Stimulated activated CD8-positive, alpha-beta memory T cell treated with anti-CD3 and anti-CD28 coated beads, Interleukin-7, amount 100 ng/mL, for 48 hours (primary cell): ENCODE measurements around the gene ARMC3.
"Not testable (repeated sequence)": the region's sequence is repeated elsewhere in the genome, so short reads cannot be mapped to it uniquely, and the experiment has no call there.

Source experiments
- DNase-seq, 2 donors: peaks; one replicate each; pipeline ENCODE4 v3.0.0-alpha.2; 2020; ENCODE audit warnings: low read depth in 1 of 2; ENCODE audit errors: extremely low read depth in 1 of 2

ARMC3 gene, protein sequence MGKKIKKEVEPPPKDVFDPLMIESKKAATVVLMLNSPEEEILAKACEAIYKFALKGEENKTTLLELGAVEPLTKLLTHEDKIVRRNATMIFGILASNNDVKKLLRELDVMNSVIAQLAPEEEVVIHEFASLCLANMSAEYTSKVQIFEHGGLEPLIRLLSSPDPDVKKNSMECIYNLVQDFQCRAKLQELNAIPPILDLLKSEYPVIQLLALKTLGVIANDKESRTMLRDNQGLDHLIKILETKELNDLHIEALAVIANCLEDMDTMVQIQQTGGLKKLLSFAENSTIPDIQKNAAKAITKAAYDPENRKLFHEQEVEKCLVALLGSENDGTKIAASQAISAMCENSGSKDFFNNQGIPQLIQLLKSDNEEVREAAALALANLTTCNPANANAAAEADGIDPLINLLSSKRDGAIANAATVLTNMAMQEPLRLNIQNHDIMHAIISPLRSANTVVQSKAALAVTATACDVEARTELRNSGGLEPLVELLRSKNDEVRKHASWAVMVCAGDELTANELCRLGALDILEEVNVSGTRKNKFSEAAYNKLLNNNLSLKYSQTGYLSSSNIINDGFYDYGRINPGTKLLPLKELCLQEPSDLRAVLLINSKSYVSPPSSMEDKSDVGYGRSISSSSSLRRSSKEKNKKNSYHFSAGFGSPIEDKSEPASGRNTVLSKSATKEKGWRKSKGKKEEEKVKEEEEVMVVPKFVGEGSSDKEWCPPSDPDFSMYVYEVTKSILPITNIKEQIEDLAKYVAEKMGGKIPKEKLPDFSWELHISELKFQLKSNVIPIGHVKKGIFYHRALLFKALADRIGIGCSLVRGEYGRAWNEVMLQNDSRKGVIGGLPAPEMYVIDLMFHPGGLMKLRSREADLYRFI

DNA sequence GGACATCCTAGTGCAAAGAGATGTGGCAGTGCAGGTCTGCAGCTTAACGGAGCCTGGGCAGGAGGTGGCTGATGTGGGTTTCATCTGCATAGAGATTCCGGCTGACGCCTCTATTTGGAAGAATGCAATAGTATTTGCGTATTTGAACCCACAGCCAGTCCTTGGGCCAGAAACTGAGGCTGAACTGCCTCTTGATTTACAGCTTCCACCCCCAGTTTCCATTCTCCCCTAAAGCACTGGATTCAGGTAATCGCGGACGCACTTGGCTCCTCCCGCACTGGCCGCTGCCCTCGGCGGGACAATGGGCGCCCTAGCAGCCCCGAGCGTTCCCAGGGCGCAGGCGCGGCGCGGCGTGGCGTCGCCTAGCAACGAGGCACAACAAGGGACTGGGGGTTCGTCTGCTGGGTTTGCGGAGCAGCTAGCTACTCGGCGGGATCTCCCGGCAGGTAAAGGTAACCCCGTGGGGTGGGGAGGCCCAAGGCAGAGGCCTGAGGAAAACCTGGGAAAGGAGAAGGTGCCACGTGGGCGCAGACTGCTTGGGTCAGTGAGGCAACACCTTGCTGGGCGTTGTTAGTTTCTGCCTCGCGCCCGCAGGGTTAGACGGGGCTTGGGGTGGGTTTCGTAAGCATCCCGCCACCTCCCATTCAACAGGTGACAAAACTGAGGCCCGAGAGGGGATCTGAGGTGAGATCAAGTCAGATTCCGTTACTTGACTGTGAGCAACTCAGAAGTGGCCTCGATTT lies at the start of gene ARMC3:
TSS of gene ARMC3 (plus strand) at position 393 of the 743 bp plus-strand sequence. CDS start 3,944 bp downstream, outside the sequence.
- DNase-seq = peak; percentile 42 to 53

DNA sequence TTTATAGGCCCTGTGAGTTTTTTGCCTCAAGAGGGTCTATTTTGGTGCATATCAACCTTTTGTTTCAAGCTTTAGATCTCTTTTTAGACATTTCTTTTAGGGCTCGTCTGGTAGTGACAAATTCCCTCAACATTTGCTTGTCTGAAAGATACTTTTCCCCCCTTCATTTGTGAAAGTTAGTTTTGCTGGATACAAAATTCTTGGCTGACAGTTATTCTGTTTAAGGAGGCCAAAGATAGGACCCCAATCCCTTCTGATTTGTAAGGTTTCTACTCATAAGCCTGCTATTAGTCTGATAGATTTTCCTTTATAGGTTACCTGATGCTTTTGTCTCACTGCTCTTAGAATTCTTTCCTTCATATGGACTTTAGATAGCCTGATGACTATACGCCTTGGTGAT lies 36.1 kb upstream of the ARMC3 start:
- no peak for DNase-seq

DNA sequence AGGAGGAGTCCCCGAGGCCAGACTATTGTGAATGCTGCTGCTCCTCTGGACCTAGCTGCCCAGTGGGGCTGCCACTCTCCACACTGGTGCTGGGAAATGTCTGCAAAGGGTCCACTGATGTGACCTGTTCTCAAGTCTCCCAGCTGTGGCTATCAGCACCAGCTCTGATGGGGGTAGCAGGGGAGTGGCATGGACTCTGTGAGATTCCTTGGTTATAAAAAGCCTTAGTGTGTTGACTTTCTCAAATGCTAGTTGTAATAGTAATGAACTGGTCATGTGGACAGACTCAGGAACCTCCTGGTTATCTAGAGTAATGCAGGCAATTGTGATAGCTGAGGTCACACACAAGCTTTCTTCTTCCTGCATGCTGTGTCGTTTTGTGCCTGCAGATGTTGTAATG lies 34.1 kb upstream of the ARMC3 start:
- DNase-seq = no peak

DNA sequence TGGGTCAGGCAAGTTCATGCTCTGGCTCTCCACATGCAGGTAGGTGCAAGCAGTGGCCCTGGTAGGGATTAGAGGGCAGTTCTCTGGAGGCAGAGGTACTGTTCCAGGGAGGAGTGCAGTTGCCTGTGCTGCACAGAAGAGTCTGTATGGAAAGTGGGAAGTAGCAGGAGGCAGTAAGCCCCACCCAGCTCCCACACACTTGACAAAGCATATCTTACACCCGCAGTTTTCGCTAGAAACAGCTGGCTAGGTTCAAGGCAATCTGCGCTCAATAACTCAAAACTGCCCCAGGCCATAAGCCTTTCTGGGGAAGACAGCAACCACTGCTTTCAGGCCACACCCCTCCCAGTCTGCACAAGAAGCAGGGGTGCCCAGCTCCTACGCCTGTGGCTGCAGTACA lies 33.1 kb upstream of the ARMC3 start:
- no peak for DNase-seq

DNA sequence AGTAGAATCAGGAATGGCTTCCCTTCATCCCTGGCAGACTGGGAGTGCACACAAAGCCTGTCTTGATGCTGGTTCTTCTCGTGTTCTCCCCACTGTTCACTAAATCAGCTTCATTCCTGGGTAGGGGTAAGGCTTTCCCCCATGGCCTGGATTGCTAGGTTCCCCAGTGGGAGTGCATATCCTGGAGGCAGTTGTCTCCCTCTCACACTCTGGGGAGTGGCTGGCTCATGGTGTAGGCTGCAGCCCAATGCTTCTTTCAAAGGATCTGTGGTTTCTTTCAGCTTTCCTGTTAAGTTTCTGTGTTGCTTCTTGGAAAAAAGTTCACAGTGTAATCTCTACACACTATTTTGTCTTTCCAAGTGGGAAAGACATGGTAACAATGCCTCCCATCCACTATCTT lies 32.6 kb upstream of the ARMC3 start:
- DNase-seq = no peak

DNA sequence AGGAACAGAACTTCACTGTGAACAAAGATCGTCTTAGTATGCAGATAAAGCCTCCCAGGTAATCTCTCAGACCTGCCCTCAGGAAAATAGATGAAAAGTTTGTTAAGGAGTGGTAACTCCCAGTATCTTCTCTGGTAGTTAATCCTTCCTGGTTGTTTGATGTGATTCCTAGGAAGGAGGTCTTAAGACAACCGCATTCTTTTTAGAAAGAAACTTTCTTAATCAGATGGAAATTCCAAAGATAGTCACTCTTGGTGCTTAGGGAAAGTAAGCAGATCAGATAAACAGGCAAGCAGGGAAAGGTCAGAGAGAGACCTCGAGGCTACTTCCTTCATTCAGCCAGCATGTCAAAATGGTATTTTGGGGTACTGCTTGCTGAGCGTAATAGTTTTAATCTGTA lies 30.5 kb upstream of the ARMC3 start:
- no peak for DNase-seq

DNA sequence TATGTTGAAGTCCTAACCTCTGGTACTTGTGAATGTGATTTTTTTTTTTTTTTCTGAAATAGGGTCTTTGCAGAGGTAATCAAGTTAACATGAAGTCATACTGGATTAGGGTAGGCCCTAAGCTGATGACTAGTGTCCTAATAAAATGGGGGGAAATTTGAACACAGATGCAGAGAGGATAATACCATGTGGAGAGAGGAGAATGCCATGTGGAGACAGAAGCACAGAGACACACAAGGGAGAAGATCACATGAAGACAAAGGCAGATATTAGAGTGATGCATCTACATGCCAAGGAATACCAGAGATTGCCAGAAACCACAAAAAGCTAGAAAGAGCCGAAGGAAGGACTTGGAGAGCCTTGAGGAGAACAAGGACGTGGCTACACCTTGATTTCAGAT lies 28.5 kb upstream of the ARMC3 start:
- DNase-seq = no peak

DNA sequence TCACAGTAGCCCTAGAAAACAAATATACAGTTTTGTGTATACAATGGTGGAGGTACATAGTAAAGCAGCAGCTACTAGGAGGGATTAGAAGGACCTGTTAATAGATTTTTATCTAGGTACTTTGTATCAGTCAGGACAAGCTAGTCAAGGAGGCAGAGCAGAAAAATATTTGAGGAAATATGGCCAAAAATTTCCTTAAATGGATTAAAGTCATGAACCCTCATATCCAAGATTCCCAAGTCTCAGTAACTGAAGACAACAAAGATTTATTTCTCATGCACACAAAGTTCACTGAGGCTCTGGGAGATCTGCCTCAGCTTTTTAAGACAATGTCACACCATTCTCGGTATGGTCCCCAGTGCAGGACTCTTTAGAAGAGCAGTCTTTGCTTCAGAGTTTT lies 28.1 kb upstream of the ARMC3 start:
- DNase-seq = no peak

DNA sequence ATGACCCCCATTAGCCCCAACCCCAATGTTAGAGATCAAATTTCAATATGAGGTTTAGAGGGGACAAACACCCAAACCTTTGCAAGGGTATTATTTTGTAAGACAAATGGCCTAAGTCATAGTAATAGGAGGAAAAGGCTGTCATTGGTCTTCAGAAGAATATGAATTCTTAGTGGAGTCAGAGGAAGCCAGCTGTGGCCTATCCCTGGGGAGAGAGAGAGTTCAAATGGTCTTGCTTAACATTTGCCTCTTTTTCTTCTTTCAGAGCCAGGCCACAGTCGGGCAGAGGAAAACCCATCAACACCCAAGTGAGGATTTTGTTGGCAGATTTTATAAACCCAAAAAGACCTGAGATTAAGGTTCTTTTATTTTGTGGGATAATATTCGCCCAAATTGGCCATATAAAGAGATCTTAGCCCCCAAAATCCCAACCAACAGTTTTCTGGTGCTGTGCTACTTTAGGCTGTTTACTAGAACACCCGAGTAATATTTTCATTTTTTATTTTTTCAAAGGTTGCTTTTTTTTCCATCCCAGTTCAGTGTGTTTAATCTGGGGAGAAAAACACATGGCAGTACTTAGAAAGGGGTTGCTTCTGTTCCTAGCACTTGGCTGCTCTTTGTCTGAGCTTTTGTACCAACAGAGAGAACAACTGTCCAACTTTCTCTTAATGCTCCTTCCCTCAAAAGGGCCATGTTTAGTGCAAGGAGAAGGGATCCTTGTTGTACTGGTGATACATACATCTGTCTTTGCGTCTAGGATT lies 26.8 kb upstream of the ARMC3 start:
- DNase-seq = no peak

DNA sequence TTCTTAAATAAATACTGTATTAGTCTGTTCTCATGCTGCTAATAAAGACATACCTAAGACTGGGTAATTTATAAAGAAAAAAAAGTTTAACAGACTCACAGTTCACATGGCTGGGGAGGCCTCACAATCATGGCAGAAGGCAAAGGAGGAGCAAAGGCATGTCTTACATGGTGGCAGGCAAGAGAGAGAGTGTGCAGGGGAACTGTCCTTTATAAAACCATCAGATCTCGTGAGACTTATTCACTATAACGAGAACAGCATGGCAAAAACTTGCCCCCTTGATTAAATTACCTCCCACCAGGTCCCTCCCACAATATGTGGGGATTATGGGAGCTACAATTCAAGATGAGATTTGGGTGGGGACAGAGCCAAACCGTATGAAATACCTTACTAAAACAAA lies 25.7 kb upstream of the ARMC3 start:
- not testable (repeated sequence) for DNase-seq

DNA sequence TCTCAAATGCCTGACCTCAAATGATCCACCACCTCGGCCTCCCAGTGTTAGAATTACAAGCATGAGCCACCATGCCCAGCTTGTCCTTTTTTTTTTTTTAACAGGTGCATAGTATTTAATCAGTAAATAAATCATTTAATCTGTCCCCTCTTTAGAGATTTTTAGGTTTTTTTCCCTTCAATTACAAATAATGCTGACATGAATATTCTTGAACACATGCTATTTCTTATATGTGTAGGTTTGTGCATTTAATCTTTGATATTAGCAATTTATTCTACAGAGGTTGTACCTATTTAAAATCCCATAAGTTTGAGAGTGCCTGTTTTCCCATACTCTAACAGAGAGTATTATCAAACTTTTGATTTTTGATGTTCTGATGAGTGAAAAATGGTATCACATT lies 24.2 kb upstream of the ARMC3 start:
- no peak for DNase-seq

DNA sequence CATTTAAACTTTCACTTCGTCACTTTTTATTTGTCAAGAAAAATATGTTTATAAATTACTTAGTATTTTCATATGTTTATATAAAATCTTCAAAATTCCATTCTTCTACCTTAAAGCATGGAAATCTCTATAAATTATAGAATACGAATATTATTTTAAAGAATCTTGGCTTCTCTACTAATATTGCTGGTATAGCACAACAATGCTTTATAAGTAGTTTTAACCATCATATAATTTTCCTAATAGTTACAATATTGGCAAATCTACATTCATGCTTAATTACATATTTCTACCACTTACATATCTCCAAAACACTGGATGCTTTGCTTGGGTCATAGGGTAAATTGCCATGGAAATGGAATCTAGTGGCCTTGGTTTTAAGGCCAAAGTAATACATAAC lies 21.1 kb upstream of the ARMC3 start:
- DNase-seq = no peak

DNA sequence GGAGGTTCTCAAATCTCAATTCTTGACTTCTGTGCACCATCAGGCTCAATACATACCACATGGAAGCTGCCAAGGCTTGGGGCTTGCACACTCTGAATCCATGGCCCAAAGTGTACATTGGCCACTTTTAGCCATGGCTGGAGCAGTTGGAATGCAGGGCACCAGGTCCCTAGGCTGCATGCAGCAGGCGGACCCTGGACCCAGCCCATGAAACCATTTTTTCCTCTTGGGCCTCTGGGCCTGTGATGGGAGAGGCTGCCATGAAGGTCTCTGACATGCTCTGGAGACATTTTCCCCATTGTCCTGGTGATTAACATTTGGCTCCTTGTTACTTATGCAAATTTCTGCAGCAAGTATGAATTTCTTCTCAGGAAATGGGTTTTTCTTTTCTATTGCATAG lies 19.0 kb upstream of the ARMC3 start:
- DNase-seq = no peak

DNA sequence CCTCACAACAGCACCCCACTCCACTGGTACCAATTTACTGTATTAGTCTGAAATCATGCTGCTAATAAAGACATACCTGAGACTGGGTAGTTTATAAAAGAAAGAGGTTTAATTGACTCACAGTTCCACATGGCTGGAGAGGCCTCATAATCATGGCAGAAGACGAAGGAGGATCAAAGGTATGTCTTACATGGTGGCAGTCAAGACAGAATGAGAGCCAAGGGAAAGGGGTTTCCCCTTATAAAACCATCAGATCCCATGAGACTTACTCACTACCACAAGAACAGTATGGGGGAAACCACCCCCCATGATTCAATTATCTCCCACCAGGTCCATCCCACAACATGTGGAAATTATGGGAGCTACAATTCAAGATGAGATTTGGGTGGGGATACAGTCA lies 18.2 kb upstream of the ARMC3 start:
- not testable (repeated sequence) for DNase-seq

DNA sequence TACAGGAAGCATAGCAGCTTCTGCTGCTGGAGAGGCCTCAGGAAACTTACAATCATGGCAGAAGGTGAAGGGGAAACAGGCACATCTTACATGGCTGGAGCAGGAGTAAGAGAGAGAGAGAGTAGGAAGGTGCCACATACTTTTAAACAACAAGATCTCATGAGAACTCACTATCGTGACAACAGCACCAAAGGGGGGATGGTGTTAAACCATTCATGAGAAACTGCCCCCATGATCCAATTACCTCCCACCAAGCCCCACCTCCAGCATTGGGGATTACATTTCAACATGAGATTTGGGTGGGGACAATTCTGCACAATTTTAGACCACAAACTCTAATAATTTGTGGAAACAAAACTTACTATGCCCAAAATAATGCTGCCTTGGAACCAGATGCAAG lies 16.8 kb upstream of the ARMC3 start:
- no peak for DNase-seq

DNA sequence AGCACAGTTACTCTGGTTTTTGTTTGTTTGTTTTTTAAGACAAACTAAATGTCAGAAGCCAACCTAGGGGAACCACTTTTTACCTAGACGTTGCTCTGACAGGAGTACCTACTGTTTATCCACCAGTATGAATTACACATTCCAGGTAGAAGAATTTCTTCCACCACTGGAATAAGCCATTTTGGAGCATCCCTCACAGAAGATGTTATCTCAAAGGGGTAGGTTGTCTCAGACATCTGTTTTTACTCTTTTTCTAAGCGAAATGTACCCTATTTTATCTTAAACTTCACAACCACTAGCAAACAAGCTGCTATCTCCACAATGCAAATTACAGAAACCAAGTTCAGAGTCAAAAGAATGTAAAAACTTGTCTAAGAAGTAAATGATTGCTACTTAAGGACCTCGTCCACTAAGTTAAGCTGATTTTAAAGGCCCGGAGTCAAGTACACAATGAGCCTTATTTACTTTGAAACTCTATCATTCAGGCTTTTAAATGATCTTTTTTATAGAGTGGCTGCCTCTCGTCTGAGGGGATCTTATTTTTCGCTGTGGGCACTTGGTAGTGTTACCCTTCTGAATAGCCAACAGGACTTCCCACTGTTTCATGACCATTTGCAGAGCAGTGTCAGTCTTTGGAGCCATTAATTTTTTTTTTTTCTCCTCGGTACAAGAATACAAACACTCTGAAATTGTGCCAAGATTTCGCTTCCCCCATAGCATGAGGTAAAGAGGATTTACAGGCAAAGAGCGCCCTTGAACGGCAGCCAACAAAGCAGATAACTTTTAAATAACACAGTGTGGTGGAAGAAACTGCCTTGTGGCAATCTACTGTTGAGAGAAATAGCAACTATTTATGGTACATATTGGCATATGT lies 15.7 kb upstream of the ARMC3 start:
- DNase-seq = no peak

DNA sequence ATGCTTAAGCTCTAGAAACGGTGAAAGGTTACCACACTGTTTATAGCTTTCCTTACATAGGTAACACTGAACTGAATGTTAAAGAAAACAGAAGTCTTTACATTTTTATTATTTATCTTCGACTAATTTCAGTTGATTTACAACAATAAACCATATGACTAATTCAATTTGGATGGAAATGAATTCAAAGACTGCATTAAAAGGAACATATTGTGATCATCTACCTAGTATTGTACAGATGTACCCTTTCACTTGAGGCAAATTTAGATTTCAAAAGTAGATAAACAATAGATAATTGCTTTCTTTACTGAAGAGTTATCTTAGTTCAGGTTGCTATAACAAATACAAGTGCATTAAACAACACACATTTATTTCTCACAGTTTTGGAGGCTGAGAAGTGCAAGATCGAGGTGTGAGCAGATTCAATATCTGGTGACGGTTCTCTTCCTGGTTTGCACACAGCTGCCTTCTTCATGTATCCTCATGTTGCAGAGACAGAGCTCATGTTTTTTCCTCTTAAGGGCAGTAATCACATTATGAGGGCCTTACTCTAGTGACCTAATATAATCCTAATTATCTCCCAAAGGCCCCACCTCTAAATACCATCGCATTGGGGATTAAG lies 15.0 kb upstream of the ARMC3 start:
- no peak for DNase-seq

DNA sequence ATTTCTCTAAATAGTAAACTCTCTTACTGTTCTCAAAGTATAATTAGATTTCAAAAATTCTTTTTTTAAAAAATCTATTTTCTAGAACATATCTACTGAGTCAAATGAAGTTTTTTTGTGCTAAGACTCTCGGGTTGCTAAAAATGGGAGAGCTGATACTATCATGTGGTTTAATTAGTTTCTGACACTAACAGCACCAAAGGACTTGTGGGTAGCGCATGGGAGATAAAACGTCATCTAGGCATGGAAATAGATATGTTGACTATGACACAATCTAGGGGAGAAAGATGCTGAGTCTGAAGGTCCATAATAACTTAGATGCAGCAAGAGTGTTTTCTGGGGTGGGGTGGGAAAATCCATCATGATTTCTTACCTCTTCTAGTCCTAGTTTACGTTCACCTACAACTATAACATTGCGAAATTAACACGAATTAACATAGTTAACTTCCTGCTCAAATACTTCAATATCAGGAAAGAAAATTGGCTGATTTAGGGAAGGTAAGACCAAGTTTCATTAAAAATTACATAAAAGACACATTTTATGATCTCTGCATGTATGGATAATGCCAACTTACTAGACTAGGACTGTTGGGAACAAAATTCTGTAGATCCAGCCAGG lies 14.3 kb upstream of the ARMC3 start:
- no peak for DNase-seq

DNA sequence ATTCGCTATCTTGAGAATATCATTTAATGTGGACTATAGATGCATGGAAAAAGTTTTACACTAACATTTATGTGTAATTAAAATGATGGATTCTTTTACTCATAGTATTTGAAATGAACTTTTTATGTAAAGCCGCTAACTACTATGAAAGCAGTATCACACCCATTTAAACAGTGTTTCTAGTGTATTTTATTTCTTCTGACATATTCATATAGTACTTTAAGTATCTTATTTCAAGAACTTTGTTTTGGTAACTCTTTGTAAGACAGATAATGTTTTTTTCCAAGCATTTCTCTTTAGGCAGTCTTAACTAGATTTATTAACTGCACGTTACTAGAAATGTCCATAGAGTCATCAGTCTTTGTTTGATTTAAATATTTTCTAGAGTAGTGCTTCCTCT lies 12.5 kb upstream of the ARMC3 start:
- DNase-seq = no peak
